ENCODE measurements around the gene TUBB. TPM values are rescaled to one million over a fixed set of nuclear protein-coding genes. Genes with fewer than 3 reads are reported as not detected.

TUBB gene
- total and polyA plus RNA-seq, 9 of the 15 experiments (the other 6 are each of a cell fraction or from before 2014, with no cell fraction given) = 971 to 2,870 (median 1,478) TPM

GRCh38 chr6:30722280-30723112 is 2.3 kb downstream of the TUBB start (continued):
- TF ChIP-seq REST (IDR thresholded peaks at IDR 0.05; ENCODE audit: borderline replicate concordance) (peak; percentile 91), REST (CRISPR knock-in tag; IDR thresholded peaks at IDR 0.05; ENCODE audit: low read depth) (no peak; the same call in 1 of the 2 replicates), POLR2A (conservative IDR thresholded peaks at IDR 0.05) (peak; percentile 54), ZNF785 (CRISPR knock-in tag; IDR thresholded peaks at IDR 0.05) (no peak), EGR1 (conservative IDR thresholded peaks at IDR 0.05) (no peak), ESRRB (CRISPR knock-in tag; IDR thresholded peaks at IDR 0.05; ENCODE audit: borderline replicate concordance) (no peak), CCNT2 (IDR thresholded peaks at IDR 0.05; ENCODE audit: borderline replicate concordance, extremely low read depth, insufficient read length, low read depth, low read length) (no peak), ZNF175 (CRISPR knock-in tag; IDR thresholded peaks at IDR 0.05; ENCODE audit: low read depth) (0 out of 2 replicates have a peak, but pooled peaks have one; percentile 30), HOXB6 (CRISPR knock-in tag; IDR thresholded peaks at IDR 0.05; ENCODE audit: borderline replicate concordance) (no peak), GABPB1 (CRISPR knock-in tag; IDR thresholded peaks at IDR 0.05) (peak; percentile 68), ZNF347 (CRISPR knock-in tag; IDR thresholded peaks at IDR 0.05; ENCODE audit: low read depth) (no peak), SP2 (IDR thresholded peaks at IDR 0.05; ENCODE audit: extremely low read depth, low read depth, low read length, poor library complexity, severe bottlenecking) (no peak)
- TF ChIP-seq, protein P1, sequence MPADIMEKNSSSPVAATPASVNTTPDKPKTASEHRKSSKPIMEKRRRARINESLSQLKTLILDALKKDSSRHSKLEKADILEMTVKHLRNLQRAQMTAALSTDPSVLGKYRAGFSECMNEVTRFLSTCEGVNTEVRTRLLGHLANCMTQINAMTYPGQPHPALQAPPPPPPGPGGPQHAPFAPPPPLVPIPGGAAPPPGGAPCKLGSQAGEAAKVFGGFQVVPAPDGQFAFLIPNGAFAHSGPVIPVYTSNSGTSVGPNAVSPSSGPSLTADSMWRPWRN (IDR thresholded peaks at IDR 0.05; ENCODE audit: low read depth) = no peak
- TF ChIP-seq, protein P2, sequence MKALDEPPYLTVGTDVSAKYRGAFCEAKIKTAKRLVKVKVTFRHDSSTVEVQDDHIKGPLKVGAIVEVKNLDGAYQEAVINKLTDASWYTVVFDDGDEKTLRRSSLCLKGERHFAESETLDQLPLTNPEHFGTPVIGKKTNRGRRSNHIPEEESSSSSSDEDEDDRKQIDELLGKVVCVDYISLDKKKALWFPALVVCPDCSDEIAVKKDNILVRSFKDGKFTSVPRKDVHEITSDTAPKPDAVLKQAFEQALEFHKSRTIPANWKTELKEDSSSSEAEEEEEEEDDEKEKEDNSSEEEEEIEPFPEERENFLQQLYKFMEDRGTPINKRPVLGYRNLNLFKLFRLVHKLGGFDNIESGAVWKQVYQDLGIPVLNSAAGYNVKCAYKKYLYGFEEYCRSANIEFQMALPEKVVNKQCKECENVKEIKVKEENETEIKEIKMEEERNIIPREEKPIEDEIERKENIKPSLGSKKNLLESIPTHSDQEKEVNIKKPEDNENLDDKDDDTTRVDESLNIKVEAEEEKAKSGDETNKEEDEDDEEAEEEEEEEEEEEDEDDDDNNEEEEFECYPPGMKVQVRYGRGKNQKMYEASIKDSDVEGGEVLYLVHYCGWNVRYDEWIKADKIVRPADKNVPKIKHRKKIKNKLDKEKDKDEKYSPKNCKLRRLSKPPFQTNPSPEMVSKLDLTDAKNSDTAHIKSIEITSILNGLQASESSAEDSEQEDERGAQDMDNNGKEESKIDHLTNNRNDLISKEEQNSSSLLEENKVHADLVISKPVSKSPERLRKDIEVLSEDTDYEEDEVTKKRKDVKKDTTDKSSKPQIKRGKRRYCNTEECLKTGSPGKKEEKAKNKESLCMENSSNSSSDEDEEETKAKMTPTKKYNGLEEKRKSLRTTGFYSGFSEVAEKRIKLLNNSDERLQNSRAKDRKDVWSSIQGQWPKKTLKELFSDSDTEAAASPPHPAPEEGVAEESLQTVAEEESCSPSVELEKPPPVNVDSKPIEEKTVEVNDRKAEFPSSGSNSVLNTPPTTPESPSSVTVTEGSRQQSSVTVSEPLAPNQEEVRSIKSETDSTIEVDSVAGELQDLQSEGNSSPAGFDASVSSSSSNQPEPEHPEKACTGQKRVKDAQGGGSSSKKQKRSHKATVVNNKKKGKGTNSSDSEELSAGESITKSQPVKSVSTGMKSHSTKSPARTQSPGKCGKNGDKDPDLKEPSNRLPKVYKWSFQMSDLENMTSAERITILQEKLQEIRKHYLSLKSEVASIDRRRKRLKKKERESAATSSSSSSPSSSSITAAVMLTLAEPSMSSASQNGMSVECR (CRISPR knock-in tag; IDR thresholded peaks at IDR 0.05) = peak; percentile 83

All from K562 (cell line).